HK-2 (cell line): ENCODE data around the gene KRCC1.
"Not testable (repeated sequence)": the region's sequence is repeated elsewhere in the genome, so short reads cannot be mapped to it uniquely, and the experiment has no call there.

Source experiments
- DNase-seq: peaks from one replicate; pipeline ENCODE4 v3.0.0-alpha.2; 2018; ENCODE audit not compliant: unreplicated experiment

Gene KRCC1

GRCh38 chr2:88002359-88002707 lies 53.2 kb downstream of the KRCC1 start:
- DNase-seq = no peak

- not testable (repeated sequence) for DNase-seq
Observed at GRCh38 chr2:88000474-88000873, 55.1 kb downstream of the KRCC1 start.

GRCh38 chr2:87996570-87996969 lies 59.0 kb downstream of the KRCC1 start:
- DNase-seq = no peak

GRCh38 chr2:87995756-87996155 lies 59.8 kb downstream of the KRCC1 start:
- DNase-seq = no peak

GRCh38 chr2:87994304-87994850 lies 61.2 kb downstream of the KRCC1 start:
- not testable (repeated sequence) for DNase-seq

- DNase-seq = not testable (repeated sequence)
Observed at GRCh38 chr2:87992569-87992968, 63.0 kb downstream of the KRCC1 start.

- not testable (repeated sequence) for DNase-seq
Observed at GRCh38 chr2:87987473-87987872, 68.1 kb downstream of the KRCC1 start.

GRCh38 chr2:87985902-87986301 lies 69.7 kb downstream of the KRCC1 start:
- DNase-seq = not testable (repeated sequence)

- not testable (repeated sequence) for DNase-seq
Observed at GRCh38 chr2:87981182-87981581, 74.4 kb downstream of the KRCC1 start.
